Measurements from ENCODE around the gene C17orf67. TPM values are rescaled to one million over a fixed set of nuclear protein-coding genes. Genes with fewer than 3 reads are reported as not detected.

C17orf67 gene
- total and polyA plus RNA-seq, 2 of the 8 experiments (the other 6 are each of a cell fraction or from before 2014, with no cell fraction given): 0.67 to 2.2 TPM

DNA sequence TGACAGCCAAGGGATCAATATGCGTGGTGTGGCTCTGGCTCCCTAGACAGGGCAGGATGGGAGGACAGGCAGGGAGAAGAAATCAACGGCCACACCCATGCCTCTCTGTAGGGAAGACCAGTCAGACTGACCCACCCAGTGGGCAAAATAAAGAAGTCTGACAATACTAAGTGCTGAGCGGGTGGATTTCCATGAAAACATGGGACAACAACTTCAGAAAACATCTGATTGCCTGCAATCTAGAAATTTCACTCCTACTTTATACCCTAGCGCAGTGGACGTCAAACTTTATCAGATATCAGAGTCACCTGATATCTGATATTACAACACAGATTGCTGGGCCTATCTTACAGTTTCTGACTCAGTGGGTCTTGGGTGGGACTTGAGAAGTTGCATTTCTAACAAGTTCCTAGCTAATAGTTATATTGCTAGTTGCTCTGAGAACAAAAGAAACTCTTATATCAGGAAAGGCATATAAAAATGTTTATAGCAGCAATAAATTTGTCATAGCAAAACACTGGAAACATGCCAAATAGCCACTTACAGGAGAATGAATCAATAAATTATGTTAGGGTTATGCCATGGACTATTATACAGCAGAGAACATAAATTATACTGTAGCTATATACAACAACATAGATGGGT lies 38.4 kb downstream of the C17orf67 start:
- Histone ChIP-seq H3K4me3 (ENCODE audit: extremely low read depth in 1 of 4, insufficient read depth in 2 of 4, low read depth in 3 of 4, low read length in 4 of 4) (no peak overlapping the region), H4K91ac (replicated peaks; ENCODE audit: insufficient read length, low read length) (no peak overlapping the region), H2BK120ac (replicated peaks; ENCODE audit: low read depth, low read length) (no peak overlapping the region), H3K9ac (replicated peaks in 1 of 4; ENCODE audit: extremely low read depth in 1 of 4, low read depth in 3 of 4, low read length in 3 of 4) (no peak overlapping the region), H4K5ac (ENCODE audit: insufficient read length, low read depth, low read length) (no peak overlapping the region), H2BK20ac (ENCODE audit: low read length) (no peak overlapping the region), H2BK5ac (ENCODE audit: low read depth, low read length) (no peak overlapping the region), H4K8ac (ENCODE audit: extremely low read depth, insufficient read depth, low read length) (no peak overlapping the region), H4K20me1 (replicated peaks in 1 of 2; ENCODE audit: control insufficient read depth in 1 of 2, insufficient read depth in 2 of 2, low read length in 2 of 2) (no peaks in the 10 kb centered on the region), H2AFZ (ENCODE audit: low read length) (no peak overlapping the region), H3K56ac (replicated peaks; ENCODE audit: insufficient read length, low read depth, low read length) (no peak overlapping the region), H3K79me2 (ENCODE audit: control insufficient read depth in 1 of 2, insufficient read depth in 2 of 2, low read length in 2 of 2) (no peaks in the 10 kb centered on the region), H3K27me3 (replicated peaks in 1 of 4; ENCODE audit: control insufficient read depth in 3 of 4, extremely low read depth in 1 of 4, insufficient read depth in 3 of 4, low read length in 3 of 4) (no peaks in the 10 kb centered on the region), H3K36me3 (ENCODE audit: control insufficient read depth in 2 of 4, insufficient read depth in 4 of 4, low read length in 3 of 4) (no peaks in the 10 kb centered on the region), H3K4ac (replicated peaks; ENCODE audit: insufficient read length, low read depth, low read length) (no peak overlapping the region), H2BK15ac (ENCODE audit: low read length) (no peak overlapping the region), H3K4me1 (replicated peaks in 1 of 4; ENCODE audit: control insufficient read depth in 3 of 4, insufficient read depth in 4 of 4, low read length in 3 of 4) (peaks cover 0 to 3% (median 0%) of the 10 kb centered on the region in 4 experiments; a peak in 3 of 7 replicates), H3K18ac (ENCODE audit: extremely low read depth, low read length) (no peak overlapping the region), H3K9me3 (ENCODE audit: insufficient read depth in 2 of 2, low read depth in 1 of 2, low read length in 1 of 2) (no peaks in the 10 kb centered on the region; a peak in 1 of 4 replicates), H2AK5ac (ENCODE audit: low read depth, low read length) (no peak overlapping the region), H3K23ac (ENCODE audit: insufficient read length) (no peak overlapping the region), H3K14ac (ENCODE audit: insufficient read length) (no peak overlapping the region), H3K23me2 (ENCODE audit: low read depth, low read length) (peaks cover 8% of the 10 kb centered on the region; the same call in 1 of the 2 replicates), H3K79me1 (ENCODE audit: low read depth, low read length) (no peaks in the 10 kb centered on the region), H2BK12ac (ENCODE audit: low read depth, low read length) (no peak overlapping the region), H3K4me2 (ENCODE audit: insufficient read depth in 1 of 2, low read depth in 2 of 2, low read length in 2 of 2) (no peak overlapping the region), H3K27ac (ENCODE audit: low read depth, low read length) (no peak overlapping the region)
- WGBS, 2 experiments (ENCODE audit: extremely low coverage in 1 of 2, insufficient coverage in 1 of 2, insufficient read length in 1 of 2, insufficient replicate concordance in 2 of 2, low coverage in 1 of 2, low lambda C conversion rate in 2 of 2, missing lambda C conversion rate in 1 of 2): 72% methylated on average over 5 of the region's 5 CpGs; no CpG with 5 or more reads in 1 of the 2 experiments
- CTCF ChIA-PET (ENCODE audit: partially characterized antibody): interaction anchor here (1.2 kb wide), 1 partner anchor 15 kb away, joined by 5 read pairs; no protein-coding TSS in a partner anchor
- no peak for FAIRE-seq
- POLR2A ChIA-PET (ENCODE audit: partially characterized antibody): no interaction called here
- no peak for DNase-seq (ENCODE audit: low read depth in 1 of 2, low spot score in 2 of 2)
- TF ChIP-seq KDM4A (IDR thresholded peaks at IDR 0.05; ENCODE audit: low read depth, low read length, severe bottlenecking) (no peak), MAFK (IDR thresholded peaks at IDR 0.05; ENCODE audit: low read depth, low read length) (no peak), KDM1A (IDR thresholded peaks at IDR 0.05; ENCODE audit: borderline replicate concordance, low read length) (no peak), ZNF274 (IDR thresholded peaks at IDR 0.05; ENCODE audit: borderline replicate concordance, extremely low read depth, low read length) (no peak), SP1 (IDR thresholded peaks at IDR 0.05; ENCODE audit: low read depth, low read length) (no peak), BRCA1 (IDR thresholded peaks at IDR 0.05; ENCODE audit: low read depth, low read length) (no peak), SIN3A (conservative IDR thresholded peaks at IDR 0.05 in 1 of 2, IDR thresholded peaks at IDR 0.05 in 1 of 2; ENCODE audit: low read depth in 1 of 2, low read length in 2 of 2) (no peak), CBX8 (IDR thresholded peaks at IDR 0.05; ENCODE audit: borderline replicate concordance, low read depth, low read length) (no peak), SIRT6 (IDR thresholded peaks at IDR 0.05; ENCODE audit: low read length) (no peak), SIX5 (IDR thresholded peaks at IDR 0.05; ENCODE audit: low read depth, low read length) (no peak), YY1 (IDR thresholded peaks at IDR 0.05; ENCODE audit: low read depth, low read length) (no peak), CHD2 (IDR thresholded peaks at IDR 0.05; ENCODE audit: low read length) (no peak), NRF1 (IDR thresholded peaks at IDR 0.05; ENCODE audit: low read depth, low read length) (no peak), EP300 (IDR thresholded peaks at IDR 0.05; ENCODE audit: borderline replicate concordance in 1 of 2, low read depth in 2 of 2, low read length in 2 of 2) (no peak), SP4 (IDR thresholded peaks at IDR 0.05; ENCODE audit: low read length) (no peak)

All from H1 (cell line).